Superior temporal gyrus (tissue), 1 donor: ENCODE data around the gene BARX1.

Experiments
- DNase-seq: peaks from one replicate; pipeline ENCODE4 v3.0.0-alpha.2; 2016; ENCODE audit errors: extremely low spot score

BARX1 gene

GRCh38 chr9:93917121-93917853, 37.9 kb downstream of the BARX1 start:
- no peak for DNase-seq

- no peak for DNase-seq
Observed at GRCh38 chr9:93916358-93916757, 38.8 kb downstream of the BARX1 start.

GRCh38 chr9:93911801-93912554, 43.2 kb downstream of the BARX1 start:
- DNase-seq: no peak

DNA sequence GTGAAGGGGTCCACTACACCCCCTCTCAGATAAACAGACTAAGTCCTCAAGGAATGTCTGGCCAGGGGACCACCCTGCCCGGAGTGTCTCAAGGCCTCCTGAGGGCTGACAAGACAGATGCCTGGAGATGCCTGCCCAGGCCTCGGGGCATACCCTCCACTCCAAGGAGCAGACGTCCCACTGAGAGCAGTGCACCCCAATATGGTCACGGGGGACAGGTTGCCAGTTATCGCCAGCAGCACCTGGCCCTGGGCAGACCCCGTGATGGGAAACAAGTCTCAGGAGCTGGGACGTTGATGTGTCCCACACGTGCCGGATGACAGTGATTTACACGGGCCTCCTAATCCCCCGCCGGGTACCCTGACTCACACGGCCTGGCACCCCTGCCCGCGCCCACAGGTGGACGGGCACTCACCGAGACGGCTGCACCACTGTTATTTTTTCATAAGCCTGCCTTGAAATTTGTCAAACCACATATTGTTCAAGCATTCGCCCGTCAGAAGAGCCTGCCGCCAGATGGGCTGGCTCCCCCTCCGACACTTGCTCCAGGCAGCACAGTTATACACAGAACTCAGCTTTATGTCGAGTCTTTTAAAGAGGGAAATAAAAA, 43.9 kb downstream of the BARX1 start:
- no peak for DNase-seq

GRCh38 chr9:93910598-93910997, 44.6 kb downstream of the BARX1 start:
- no peak for DNase-seq

GRCh38 chr9:93910196-93910595, 45.0 kb downstream of the BARX1 start:
- DNase-seq: no peak

DNA sequence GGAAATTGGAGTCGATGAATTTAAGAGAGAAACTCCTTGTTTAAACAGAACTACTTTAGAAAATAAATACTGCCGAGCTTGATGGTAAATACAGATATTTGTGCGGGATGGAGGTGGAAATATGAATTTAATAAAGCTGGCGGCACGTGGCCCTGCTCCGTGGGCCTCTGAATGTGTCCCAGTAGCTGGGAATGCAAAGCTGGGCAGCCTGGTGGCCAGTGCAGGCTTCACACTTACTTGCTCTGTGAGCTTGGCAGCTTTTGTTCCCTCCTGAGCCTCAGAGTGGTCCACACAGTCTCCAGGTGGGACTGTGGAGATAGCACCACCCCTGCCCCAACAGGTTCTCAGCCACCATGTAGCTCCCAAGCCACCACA, 45.9 kb downstream of the BARX1 start:
- no peak for DNase-seq

DNA sequence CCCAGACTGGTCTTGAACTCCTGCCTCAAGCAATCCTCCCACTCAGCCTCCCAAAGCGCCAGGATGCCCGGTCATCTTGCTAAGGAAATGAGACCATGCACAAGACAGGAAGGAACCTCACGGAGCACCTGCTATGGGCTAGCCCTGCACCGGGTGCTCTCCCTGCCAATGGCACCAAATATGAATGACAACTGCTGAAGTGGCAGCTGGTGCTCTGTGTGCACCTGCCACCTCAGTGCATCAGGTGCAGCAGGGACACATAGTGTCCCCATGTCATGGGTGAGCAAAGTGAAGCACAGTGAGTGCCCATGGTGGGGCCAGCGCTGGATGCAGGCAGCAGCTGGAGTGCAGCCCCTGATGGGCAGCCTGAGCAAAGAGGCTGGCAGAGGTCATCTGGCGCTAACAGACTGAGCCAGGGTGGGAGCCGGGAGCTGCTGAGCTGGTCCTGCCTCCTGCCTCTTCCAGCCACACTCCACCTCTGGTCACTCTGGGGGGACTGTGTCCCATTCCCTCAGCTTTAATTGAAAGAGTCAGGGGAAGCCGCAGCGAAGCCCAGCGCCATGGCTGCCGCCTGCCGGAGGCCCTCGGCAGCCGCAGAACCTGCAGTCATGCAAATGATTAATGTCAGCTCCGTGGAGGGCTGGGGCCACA, 46.4 kb downstream of the BARX1 start:
- no peak for DNase-seq

GRCh38 chr9:93907551-93908199, 47.5 kb downstream of the BARX1 start:
- no peak for DNase-seq

DNA sequence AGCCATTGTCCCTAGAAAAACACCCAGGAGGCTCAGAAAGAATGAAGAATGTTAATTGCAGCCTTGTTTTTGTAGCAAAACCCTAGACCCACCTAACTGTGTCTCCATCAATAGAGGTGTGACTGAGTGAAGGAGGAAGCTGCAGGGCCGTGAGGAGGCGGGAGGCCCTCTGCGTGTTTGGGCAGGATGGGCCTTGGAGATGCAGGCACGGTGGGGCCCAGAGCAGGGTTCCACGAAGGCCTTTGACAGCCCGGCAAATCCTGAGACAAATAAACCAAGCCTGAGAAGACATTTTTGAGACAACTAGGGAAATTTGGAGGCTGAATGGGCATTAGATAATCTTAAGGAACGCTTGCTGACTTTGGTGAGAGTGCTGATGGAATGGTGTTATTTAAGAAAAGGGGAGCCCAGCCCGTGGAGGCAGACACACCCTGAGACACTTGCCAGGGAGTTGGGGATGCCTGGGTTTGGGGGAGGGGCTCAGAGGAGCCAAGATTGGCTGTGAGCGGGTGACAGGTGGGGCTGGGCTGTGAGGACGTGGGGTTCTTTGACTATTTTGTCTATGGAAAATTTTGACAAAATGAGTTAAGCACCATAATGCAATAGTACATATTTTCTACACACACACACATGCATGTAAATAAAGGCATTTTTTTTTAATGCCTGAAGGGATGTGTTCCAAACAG, 48.8 kb downstream of the BARX1 start:
- DNase-seq: no peak

DNA sequence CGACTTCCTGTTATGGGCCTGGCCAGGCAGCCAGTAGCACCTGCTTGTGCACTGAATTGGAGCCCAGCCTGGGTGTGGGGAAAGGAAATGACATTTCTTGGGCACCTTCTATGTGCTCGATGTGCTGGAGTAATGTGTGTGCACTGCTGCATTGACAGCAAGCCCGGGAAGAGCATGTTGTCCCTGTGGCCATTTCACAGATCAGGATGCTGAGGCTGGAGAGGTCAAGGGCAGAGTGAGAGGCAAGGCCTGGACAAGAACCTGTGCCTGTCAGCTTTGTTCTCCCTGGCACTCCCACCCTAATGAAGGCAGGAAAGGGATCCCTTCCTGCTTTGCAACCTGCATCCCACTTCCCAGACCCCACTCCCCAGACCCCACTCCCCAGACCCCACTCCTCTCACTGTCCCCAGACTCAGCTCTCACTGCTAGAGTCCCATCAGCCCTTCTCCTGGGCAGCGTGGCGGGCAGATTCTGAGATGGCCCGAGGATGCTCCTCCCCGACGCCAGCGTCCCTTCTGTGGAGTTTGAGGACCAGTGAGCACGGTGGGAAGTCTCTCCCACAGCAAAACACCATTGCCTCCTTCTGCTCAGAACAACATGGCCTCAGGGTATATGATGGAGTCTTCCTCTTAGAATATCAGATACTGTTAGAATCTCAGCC, 49.6 kb downstream of the BARX1 start:
- no peak for DNase-seq

DNA sequence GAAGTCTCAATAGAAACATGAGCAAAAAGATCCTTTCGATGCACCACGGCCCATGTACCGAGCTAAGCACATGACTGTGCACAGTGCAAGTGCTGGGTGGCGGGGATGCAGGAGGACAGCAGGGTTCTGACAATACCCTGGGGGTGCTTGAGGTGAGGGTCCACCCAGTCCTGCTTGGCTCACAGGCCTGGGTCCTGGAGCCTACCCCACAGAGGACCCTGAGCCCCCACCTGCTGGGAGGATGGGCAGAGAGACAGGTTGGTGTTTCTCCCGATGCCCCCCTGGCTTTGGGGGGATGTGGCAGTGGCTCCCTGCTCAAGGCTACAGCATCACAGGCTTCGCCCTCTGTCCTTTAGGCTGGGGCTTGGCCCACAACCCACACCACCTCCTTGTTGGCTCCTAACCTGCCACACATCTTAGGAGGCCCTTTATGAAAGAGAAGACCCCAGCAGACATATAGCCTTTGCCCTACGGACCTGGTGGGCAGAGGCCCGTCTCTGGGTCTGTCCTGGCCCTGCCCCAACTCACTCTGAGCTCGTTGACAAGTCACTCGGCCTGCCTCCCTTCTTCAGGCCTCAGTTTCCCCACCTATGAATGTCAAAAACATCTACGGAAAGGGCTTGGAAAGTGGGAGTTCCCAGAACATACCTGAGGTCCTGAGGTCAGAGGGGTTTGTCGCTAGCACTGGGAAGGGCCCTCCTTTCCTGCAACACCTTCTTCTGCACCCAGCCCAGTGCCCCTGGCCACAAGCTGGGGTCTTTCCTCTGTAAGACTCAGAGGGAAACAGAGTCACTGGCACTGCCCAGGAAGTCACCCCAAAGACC, 50.3 kb downstream of the BARX1 start:
- DNase-seq: no peak

- no peak for DNase-seq
Observed at GRCh38 chr9:93903886-93904648, 51.1 kb downstream of the BARX1 start.

- DNase-seq: no peak
Observed at GRCh38 chr9:93902780-93903655, 52.1 kb downstream of the BARX1 start.

- DNase-seq: no peak
Observed at GRCh38 chr9:93902051-93902779, 52.9 kb downstream of the BARX1 start.
